Right lung (tissue), 5 donors: ENCODE results near the gene SERGEF. TPM values are rescaled to one million over a fixed set of nuclear protein-coding genes. Genes with fewer than 3 reads are reported as not detected.
"Not testable (repeated sequence)": the region's sequence is repeated elsewhere in the genome, so short reads cannot be mapped to it uniquely, and the experiment has no call there.

Experiments used
- DNase-seq, 2 donors: peaks; one replicate each; pipeline ENCODE4 v3.0.0-alpha.2; 2013
- polyA plus RNA-seq, 5 donors: library from polyadenylated mRNA; unstranded; fragments of 120-200 nt; gene quantifications; one replicate each; pipeline versions ENCODE4 v1.2.1 to v1.2.3, GENCODE V29; 2013; ENCODE audit warnings: inconsistent platforms in 1 of 5, low replicate concordance in 1 of 5; ENCODE audit not compliant: insufficient read length in 5 of 5, insufficient read depth in 1 of 5

The SERGEF gene
- polyA plus RNA-seq, 5 donors: 16.1 to 20.6 (median 17.9) TPM

DNA sequence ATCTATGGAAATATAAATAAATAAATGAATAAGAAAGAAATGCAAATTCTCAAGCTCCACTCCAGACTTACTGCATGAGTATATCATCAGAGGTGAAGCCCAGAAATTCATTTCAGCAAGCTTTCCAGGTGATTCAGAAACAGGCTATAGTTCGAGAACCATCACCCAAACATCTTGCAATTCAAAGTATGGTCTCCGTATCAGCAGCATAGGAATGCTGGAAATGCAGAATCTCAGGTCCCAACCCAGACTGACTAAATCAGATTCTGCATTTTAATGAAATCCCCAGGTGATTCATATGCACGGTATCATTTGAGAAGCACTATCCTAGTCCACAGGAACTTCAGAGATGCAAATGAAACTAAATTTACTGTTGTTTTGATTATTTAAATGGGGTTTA, 95.3 kb downstream of the SERGEF start:
- DNase-seq: no peak

DNA sequence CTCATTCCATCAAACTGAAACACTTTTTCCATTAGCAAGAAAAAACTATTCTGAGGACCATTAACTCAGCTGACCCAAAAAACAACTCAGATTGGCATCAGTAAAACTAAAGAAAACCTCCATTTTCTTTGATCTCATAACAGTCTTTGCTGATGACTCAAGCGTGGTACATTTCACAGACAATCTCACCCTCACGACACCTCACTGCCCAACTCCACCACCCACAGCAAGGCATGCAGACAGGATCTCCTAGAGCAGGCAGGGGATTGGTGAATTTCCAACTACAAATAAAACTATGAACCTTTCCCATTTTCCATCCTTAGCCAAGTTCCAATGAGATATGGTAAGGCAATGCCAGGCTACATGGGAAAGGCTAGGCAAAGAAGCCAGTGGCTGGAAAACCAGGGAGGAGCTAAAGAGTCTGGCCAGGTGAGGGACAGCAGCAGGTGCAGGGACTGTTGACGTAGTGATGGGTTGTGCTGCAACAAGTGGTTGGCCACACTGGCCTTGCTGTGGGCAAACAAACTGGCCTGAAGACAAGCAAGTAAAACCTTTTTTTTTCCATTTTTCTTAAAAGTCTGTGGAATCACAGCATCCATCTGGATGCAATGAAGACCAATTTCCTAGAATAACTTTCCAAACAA, 97.2 kb downstream of the SERGEF start:
- DNase-seq: no peak

DNA sequence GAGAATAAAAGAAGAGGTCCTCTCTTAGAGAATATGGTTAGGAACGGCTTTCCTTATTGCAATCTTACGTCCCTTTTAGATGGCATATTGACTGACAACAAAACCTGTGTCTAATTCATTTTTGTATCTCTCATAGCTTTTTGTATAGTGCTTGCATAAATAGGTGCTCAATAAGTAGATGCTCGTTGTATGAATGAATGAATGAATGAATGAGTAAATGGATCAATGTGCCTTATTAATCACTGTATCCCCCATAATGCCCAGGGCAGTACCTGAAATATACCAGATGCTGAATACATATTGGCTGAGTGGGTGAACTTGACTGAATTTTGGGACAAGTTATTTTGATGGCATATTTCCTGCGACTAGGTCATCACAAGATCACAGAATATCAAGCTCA, 97.9 kb downstream of the SERGEF start:
- no peak for DNase-seq

DNA sequence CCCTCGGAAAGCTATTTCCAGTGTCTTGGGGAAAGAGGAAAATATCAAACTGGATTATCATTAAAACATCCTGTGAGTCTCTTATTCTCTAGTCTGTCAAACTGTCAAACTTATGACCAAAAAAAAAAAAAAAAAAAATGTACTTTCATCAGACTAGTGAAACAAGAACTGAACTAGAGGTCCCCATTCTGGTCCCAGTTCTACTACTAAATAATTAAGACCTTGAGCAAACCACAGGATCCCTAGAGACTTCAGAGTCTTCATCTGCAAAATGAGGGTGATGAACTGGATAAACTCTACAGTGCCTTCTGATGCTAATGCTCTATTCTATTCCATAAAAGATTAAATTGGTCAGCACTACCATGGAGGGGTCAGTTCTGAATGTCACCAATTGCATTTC, 105.8 kb downstream of the SERGEF start:
- no peak for DNase-seq

DNA sequence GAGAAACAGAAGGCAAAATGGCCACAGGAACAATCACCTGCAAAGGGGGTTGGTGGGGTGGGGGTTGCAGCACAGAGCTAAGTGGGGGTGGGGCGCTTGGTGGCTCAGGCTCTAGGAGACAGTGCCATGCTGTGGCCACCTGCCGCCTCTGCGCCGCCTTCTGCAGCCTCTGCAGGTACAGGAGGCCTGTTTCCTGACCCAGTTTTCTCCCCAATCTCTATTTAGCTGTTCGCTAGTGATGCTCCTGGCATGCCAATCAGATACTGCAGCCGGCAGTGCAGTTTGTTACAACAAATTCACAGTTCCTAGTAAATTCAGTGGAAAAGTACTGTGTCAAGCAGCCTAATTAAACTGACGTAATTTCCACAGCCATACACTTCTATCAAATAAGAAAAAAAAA, 106.4 kb downstream of the SERGEF start:
- no peak for DNase-seq

DNA sequence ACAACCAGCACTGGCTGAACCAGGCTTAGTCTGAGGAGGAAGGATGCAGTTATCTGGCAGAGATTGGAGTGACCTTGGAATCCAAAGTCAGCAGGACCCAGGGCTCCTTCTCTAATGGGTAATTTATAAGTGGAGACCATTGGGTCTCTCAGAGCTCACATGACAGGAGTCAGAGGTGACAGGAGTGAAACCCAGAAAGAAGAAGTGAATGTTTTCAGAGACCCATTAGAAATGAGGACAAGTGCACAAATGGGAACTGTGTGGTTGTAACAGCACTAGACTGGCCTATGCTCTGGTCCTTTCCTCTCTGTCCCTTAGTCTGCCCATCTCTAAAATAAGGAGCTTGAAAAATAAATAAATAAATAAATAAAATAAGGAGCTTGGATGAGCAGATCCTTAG, 107.4 kb downstream of the SERGEF start:
- no peak for DNase-seq

DNA sequence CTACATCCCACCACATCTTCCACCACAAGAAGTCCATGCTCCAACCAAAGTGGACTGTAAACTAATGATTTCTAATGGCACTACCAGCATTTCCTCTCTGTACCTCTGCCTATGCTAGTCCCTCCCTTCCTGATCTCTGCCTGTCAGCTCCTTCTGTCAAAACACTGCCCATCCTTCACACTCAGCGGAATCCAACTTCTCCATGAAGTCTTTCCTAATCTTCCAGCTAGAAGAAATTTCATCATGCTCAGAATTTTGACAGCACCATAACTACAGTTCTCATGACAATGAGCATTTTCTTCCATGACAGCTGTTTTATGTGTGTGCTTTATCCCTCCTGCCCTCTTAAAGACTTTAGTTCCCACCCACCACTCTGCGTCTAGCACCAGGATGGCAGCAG, 111.4 kb downstream of the SERGEF start:
- no peak for DNase-seq

DNA sequence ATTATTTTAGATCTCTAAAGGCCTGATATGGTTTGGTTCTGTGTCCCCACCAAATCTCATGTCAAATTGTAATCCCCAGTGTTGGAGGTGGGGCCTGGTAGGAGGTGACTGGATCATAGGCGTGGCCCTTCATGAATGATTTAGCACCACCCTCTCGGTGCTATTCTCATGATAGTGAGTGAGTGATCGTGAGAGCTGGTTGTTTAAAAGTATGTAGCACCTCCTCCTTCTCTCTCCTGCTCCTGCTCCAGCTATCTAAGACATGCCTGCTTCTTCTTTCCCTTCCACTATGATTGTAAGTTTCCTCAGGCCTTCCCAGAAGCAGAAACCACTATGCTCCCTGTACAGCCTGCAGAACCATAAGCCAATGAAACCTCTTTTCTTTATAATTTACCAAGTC, 114.1 kb downstream of the SERGEF start:
- DNase-seq: no peak

DNA sequence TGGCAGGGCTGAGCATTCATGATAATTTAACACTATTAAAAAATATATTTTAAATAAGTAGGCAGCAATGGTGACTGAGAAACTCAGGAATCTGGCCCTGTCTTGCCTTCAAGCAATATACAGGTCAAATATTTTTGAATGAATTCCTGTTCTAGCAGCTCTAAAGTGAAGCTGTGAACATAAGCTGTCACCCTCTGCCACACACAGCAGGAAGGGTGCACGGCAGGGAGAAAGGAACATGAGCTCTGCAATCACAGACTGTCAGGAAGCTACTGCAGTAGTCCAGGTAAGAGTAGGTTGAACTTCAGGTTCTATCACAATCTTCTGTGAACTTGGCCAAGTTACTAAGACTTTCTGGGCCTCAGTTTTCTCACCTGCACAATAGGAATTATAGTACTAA, 114.8 kb downstream of the SERGEF start:
- DNase-seq: no peak

DNA sequence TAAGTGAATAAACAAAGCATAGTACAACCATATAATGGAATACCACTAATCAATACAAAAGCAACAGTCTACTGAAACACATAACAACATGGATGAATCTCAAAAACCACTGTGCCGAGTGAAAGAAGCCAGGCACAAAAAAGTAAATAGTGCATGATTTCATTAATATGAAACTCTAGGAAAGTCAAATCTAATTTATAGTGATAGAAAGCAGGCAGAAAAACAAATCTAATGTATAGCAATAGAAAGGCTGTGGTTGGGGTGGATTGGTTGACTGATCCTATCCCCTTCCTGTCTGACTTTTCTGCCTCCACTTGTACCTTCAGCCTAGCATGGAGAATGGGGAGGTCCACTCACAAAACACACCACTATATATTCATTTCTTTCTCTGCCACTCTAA, 115.4 kb downstream of the SERGEF start:
- DNase-seq: no peak

DNA sequence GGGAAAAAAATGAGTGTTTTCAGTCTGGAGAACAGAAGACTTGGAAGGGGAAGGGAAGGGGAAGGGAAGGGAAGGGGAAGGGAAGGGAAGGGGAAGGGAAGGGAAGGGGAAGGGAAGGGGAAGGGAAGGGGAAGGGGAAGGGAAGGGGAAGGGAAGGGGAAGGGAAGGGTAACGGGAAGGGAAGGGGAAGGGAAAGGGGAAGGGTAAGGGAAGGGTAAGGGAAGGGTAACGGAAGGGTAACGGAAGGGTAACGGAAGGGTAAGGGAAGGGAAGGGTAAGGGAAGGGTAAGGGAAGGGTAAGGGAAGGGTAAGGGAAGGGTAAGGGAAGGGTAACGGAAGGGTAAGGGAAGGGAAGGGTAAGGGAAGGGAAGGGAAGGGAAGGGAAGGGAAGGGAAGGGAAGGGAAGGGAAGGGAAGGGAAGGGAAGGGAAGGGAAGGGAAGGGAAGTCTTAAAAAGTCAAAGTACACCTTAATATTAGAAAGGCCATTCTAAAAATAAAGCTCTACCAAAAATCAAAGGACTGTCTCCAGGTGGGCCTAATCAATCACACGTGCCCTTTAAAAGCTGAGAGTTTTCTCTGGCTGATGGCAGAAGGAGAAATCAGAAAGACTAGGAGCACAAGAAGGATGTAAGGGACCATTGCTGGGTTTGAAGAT, 116.2 kb downstream of the SERGEF start:
- DNase-seq: not testable (repeated sequence)

DNA sequence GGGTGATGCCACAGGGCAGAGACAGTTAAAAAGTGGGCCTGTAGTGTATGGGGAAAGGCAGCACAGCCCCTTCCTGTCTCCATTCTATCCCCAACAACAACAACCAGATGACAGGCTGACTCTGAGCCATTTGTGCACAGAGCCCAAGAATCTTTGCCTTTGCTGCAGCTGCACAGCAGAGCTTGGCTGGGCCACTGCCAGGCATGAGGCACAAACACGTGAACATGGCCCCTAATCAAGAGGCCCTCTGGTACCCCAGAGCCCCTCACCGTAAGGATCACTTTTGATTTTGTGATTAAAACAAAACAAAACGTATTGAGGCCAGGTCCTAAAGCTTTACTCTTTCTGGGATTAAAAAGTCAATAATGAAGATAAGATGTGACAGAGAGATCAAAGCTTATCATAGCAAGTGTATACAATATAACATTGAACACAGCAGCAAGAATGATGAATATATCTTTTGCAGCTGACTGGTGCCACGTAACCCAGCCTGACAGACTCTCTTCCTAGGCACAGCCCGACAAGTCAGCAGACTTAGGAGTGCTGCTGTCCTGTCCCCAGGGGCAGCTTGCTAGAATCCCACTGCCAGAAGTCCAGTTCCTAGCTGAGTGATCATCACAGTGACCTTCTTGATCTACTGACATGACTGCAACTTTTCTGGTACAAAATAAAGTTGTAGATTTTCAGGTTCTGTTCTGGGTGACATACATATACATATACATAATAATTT, 117.8 kb downstream of the SERGEF start:
- peak; percentile 7 to 10 for DNase-seq

DNA sequence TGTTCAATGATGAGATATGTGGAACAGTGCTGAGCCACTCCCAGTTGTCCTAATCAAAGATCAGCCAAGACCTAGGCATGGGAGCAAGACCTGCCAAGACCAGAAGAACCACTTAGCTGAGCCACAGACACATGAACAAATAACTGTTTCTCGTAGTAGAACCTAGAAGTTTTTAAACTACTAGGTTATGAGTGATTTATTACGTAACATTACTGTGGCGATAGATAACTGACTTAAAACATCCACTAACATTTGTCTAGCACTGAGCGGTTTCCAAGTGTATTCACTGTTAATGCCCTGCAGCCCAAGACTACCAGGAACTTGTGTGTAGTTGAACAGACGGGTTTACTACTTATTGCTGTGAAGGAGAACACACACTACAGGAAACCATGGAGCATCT, 120.4 kb downstream of the SERGEF start:
- DNase-seq: no peak

DNA sequence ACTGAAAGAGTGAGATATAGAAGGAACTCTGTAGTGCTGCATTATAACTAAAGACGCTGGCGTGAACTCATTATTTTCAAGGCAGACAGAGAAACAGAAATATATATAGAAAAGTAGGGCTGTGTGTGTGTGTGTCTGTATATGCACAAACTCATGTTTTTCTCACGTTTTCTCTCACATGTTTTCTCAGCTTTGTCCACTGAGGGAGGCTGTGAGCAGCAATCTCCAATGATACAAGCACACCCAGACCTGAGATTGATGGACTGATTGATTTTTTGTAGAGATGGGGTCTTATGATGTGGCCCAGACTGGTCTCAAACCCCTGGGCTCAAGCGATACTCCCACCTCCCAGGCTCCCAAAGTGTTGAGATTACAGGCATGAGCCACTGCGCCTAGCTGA, 122.5 kb downstream of the SERGEF start:
- DNase-seq: no peak

DNA sequence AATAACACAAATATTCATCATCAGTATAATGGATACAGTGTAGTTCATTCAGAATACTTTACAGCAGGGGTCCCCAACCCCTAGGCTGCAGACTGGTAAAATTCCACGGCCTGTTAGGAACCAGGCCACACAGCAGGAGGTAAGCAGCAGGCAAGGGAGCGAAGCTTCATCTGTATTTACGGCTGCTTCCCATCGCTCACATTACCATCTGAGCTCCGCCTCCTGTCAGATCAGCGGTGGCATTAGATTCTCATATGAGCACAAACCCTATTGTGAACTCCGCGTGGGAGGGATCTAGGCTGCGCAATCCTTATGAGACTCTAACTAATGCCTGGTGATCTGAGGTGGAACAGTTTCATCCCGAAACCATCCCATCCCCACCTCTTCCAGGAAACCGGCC, 125.1 kb downstream of the SERGEF start:
- no peak for DNase-seq

DNA sequence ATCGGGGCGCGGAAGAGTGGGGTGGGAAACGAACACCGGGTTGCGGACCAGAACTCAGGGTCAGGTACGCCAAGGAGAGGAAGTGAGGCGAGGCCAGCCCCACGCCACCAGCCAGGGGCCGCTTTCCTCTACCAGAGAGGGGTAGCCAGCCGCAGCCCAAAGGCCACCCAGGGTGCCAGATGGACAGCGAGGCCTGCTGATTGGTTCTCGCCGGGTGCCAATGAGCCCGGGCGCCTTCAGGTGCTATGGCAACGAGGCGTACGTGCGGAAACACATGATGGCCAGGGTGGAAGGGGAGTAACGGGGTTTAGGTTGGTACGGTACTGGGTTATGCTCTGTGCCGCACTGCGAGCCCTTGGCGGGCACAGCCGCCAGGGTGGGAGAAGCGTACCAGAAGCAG, 128.9 kb downstream of the SERGEF start:
- no peak for DNase-seq

DNA sequence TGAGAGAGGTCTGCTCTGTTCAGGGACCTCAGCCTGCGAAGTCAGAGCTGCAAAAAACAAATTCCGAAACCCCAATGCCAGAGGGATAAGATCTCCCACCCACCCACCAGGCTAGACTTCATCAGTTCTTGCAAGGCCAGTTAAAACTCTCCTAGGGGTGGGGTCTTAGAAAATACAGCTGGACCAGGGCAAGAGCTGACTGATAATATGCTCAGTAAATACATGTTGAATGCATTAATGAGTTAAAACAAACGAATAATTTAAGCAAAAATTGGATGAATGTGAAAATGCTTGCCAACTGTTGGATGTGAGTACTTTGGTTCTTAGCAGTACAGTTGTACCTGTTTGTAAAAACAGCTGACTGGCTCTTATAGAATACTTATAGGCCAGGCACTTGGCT, 129.8 kb downstream of the SERGEF start:
- no peak for DNase-seq

DNA sequence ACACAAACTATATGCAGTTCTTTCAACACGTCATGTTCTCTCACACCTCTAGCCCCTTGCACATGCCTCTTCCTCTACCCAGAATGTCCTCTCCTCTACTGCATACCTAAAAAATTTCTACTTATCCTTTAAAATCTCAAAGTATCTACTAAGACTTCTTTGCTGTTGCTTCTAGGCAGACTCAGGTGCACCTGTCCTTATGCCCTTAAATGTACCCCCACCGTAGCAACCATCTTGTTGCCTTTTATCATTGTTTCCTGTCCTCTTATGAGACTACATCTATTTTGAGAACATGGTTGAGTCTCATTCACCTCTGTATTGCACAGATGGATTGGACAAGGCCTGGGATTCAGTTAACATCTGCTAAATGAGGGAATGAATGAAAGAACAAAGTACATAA, 134.1 kb downstream of the SERGEF start:
- no peak for DNase-seq

DNA sequence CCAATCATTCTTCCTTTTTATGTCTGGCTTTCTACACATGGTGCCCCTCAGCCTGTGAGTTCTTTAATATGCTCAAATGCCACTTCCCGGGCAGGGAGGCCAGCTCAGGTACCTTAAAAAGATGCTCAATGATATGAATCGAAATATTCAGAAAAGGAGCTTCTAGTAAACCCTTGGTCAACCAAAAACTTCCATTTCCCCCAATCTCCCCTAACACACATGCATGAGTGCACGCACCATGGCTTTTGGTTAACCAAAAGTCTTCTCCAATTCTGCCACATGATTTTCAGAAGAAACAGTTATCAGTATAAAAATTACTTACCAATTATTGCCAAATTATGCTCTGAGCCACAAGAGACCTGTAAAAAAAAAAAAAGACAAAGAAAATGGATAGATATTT, 135.0 kb downstream of the SERGEF start:
- DNase-seq: no peak

DNA sequence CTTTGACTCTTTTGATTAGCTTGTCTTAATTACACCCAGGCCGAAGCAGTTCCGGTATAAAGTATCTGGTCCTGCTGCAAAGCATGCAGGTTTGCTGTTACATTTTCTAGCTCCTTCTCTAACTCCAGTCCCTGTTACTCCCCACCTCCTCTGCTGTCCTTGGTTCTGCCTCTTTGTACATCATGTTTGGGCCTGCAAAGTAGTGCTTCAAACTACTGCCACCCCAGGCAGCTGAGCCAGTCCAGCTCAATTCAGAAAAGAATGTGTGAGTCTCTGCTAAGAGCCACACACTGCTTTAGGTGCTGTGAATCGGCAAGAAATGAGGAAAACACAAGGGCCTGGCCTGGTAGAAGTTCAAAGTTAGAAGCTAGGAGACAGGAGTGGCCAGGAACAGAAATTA, 136.0 kb downstream of the SERGEF start:
- no peak for DNase-seq

DNA sequence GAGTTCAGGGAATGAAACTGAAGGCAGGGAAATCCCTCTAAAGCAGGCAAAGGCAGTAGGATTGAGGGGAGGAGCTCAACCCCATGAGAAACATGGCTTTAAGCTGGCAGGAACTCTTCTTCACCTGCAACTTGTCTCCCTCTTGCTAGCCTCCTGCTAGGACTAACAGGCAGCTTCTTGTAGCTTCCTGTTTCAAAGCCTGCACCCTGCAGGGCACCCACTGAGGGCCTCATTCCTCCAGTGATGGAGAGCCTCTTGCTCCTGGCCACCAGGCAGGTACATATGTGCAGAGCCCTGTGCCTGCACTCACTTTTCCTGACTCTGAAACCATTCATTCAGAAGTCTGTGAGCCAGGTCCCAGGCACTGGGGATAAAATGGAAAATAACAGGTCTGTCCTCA, 137.0 kb downstream of the SERGEF start:
- no peak for DNase-seq

DNA sequence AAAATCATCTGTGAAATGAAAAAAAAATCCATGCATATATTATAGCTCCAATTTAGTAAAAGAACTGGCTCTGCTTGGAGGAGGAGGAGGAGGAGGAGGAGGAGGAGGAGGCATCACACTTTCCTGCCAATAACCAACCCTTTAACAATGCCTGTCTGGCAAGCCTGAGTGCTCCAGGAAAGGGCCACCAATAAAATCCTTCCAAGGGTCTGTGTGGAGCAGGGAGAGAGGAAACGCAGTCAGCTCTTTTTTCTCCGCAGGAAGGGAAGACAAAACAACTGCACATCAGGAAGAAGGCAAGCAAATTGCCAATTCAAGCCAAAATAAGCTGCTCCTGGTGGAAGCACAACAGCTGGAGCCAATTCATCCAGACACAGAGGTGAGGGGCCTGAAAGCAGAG, 139.3 kb downstream of the SERGEF start:
- no peak for DNase-seq

DNA sequence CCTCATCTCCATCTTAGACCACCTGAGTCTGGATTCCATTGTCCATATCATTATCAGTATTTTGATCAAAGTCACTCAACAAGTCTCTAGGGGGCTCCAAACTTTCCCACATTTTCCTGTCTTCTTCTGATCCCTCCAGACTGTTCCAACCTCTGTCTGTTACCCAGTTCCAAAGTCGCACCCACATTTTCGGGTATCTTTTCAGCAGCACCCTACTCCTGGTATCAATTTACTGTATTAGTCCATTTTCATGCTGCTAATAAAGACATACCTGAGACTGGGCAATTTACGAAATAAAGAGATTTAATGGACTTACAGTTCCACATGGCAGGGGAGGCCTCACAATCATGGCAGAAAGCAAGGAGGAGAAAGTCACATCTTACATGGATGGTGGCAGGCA, 144.4 kb downstream of the SERGEF start:
- DNase-seq: not testable (repeated sequence)
